A549 (cell line): Measurements from ENCODE around the gene AMACR. TPM values are rescaled to one million over a fixed set of nuclear protein-coding genes. Genes with fewer than 3 reads are reported as not detected.

Experiments
- ATAC-seq, 2 experiments: fragments of 200-7000 bp in 1 of 2; fragments of >200 bp in 1 of 2; cut with Nextera tagmentation in 1 of 2; cut with Tn5 transposase in 1 of 2; 3 replicates each; pipeline versions ENCODE4 v1.8.0 to v1.9.1; 2018 to 2020; ENCODE audit warnings: mild to moderate bottlenecking in 1 of 2, moderate library complexity in 1 of 2
- CTCF ChIA-PET: fragments of 300-600 bp; sonication (Branson Sonifier 250); formaldehyde crosslinking; extraction: SDS; loops from one replicate; lab custom pipeline; 2021; ENCODE audit warnings: antibody characterized with exemption, inconsistent platforms; lab: Yijun Ruan, JAX
- POLR2A ChIA-PET: fragments of 350-600 bp; formaldehyde crosslinking; extraction: SDS; loops from one replicate; lab custom pipeline; 2021; ENCODE audit warnings: antibody characterized with exemption, inconsistent platforms; lab: Yijun Ruan, JAX
- DNase-seq, 2 experiments: peaks; one replicate each; pipeline versions ENCODE4 v3.0.0 to v3.0.0-alpha.2; 2011 to 2016; ENCODE audit warnings: low read depth in 1 of 2, low spot score in 1 of 2
- FAIRE-seq: peaks from 2 replicates; lab custom pipeline; 2011; peaks lifted over from hg19 to GRCh38; lab: Jason Lieb, UNC
- H3K27ac ChIP-seq, 2 experiments: fragments of >200 bp; sonication (Bioruptor Twin); formaldehyde crosslinking; 3 replicates each; pipeline ENCODE4 v1.5.1; 2016 to 2017
- H3K4me1 ChIP-seq: fragments of >200 bp; sonication (Bioruptor Twin); formaldehyde crosslinking; 3 replicates; pipeline ENCODE4 v1.6.1; 2016
- H3K4me2 ChIP-seq: fragments of >200 bp; sonication (Bioruptor Twin); formaldehyde crosslinking; 3 replicates; pipeline ENCODE4 v1.6.1; 2016
- H3K4me3 ChIP-seq: fragments of >200 bp; sonication (Bioruptor Twin); formaldehyde crosslinking; 3 replicates; pipeline ENCODE4 v1.5.1; 2016
- H3K9me3 ChIP-seq: fragments of >200 bp; sonication (Bioruptor Twin); formaldehyde crosslinking; 3 replicates; pipeline ENCODE4 v1.6.1; 2016
- BHLHE40 ChIP-seq: IDR thresholded peaks from 2 replicates; pipeline ENCODE4 v1.6.1; 2012; ENCODE audit warnings: low read depth, low read length, inconsistent platforms
- CBX8 ChIP-seq: fragments of 200-600 bp; sonication (generic); IDR thresholded peaks from 2 replicates; pipeline ENCODE4 v1.6.1; 2016
- CHD2 ChIP-seq: fragments of 150-350 bp; IDR thresholded peaks from 2 replicates; pipeline ENCODE4 v1.6.1; 2014; ENCODE audit warnings: low read length; ENCODE audit not compliant: partially characterized antibody
- CTCF ChIP-seq: fragments of >200 bp; sonication (Bioruptor Twin); formaldehyde crosslinking; IDR thresholded peaks from 3 replicates; pipeline ENCODE4 v1.5.1; 2016
- EHMT2 ChIP-seq: fragments of 200-600 bp; sonication (generic); IDR thresholded peaks from 2 replicates; pipeline ENCODE4 v1.6.1; 2016; ENCODE audit warnings: antibody characterized with exemption, low read depth, mild to moderate bottlenecking, moderate library complexity
- EP300 ChIP-seq, 2 experiments: fragments of >200 bp; sonication (Bioruptor Twin); formaldehyde crosslinking; IDR thresholded peaks; 2 replicates in 1 of 2; 3 replicates in 1 of 2; pipeline ENCODE4 v1.6.1; 2016 to 2017
- HMGXB4 ChIP-seq: fragments of 250-450 bp; sonication (Bioruptor Pico); IDR thresholded peaks from 2 replicates; pipeline ENCODE4 v1.5.0; 2021; ENCODE audit warnings: mild to moderate bottlenecking, moderate library complexity, borderline replicate concordance
- HOXB5 ChIP-seq: fragments of 250-450 bp; sonication (Bioruptor Pico); IDR thresholded peaks from 2 replicates; pipeline ENCODE4 v1.5.0; 2020; ENCODE audit warnings: mild to moderate bottlenecking, moderate library complexity
- JUN ChIP-seq, 2 experiments: fragments of >200 bp; sonication (Bioruptor Twin); formaldehyde crosslinking; IDR thresholded peaks; 2 replicates in 1 of 2; 3 replicates in 1 of 2; pipeline ENCODE4 v1.6.1; 2016 to 2017
- JUNB ChIP-seq: fragments of >200 bp; sonication (Bioruptor Twin); formaldehyde crosslinking; IDR thresholded peaks from 2 replicates; pipeline ENCODE4 v1.6.1; 2016
- KDM5A ChIP-seq: fragments of 200-600 bp; sonication (generic); IDR thresholded peaks from 2 replicates; pipeline ENCODE4 v1.6.1; 2016; ENCODE audit warnings: antibody characterized with exemption, mild to moderate bottlenecking
- NPAS2 ChIP-seq: fragments of 250-450 bp; sonication (Bioruptor Pico); IDR thresholded peaks from 2 replicates; pipeline ENCODE4 v1.8.0; 2022; ENCODE audit warnings: mild to moderate bottlenecking, moderate library complexity, borderline replicate concordance
- NR3C1 ChIP-seq: fragments of >200 bp; sonication (Bioruptor Twin); formaldehyde crosslinking; IDR thresholded peaks from 3 replicates; pipeline ENCODE4 v1.6.1; 2017
- POLR2AphosphoS2 ChIP-seq: conservative IDR thresholded peaks from 2 replicates; pipeline ENCODE4 v1.6.1; 2012; ENCODE audit warnings: low read length, improper control_type of control experiment, inconsistent platforms
- RNF2 ChIP-seq: fragments of 200-600 bp; sonication (generic); IDR thresholded peaks from 2 replicates; pipeline ENCODE4 v1.6.1; 2016; ENCODE audit warnings: low read depth, mild to moderate bottlenecking, antibody characterized with exemption, moderate library complexity, borderline replicate concordance
- SREBF2 ChIP-seq: fragments of 450-650 bp; IDR thresholded peaks from 2 replicates; pipeline ENCODE4 v1.6.1; 2014; ENCODE audit warnings: mild to moderate bottlenecking, moderate library complexity
- TFCP2L1 ChIP-seq: fragments of 250-450 bp; sonication (Bioruptor Pico); IDR thresholded peaks from 2 replicates; pipeline ENCODE4 v1.5.0; 2021; ENCODE audit warnings: mild to moderate bottlenecking
- ZFP36 ChIP-seq: fragments of 450-650 bp; IDR thresholded peaks from 2 replicates; pipeline ENCODE4 v1.6.1; 2014; ENCODE audit warnings: borderline replicate concordance; ENCODE audit not compliant: partially characterized antibody
- ZNF302 ChIP-seq: fragments of 250-450 bp; sonication (Bioruptor Pico); IDR thresholded peaks from 2 replicates; pipeline ENCODE4 v1.9.0; 2021; ENCODE audit warnings: inconsistent platforms, mild to moderate bottlenecking, moderate library complexity
- WGBS: methylation state at CpG from one replicate; pipeline ENCODE4 v1.1.6; 2017; ENCODE audit errors: missing lambda C conversion rate; 5-methylcytosine and 5-hydroxymethylcytosine counted together
- polyA plus RNA-seq, 4 experiments: library from polyadenylated mRNA; depleted of rRNA in 3 of 4; stranded (reverse); fragments of >200 nt; fragmentation: RNase III in 1 of 4; extraction: RNeasy Plus Mini Kit Qiagen cat#74134 plus additional on column Dnase treatment in 1 of 4; gene quantifications; 2 replicates in 3 of 4; 3 replicates in 1 of 4; pipeline ENCODE4 v1.2.3, GENCODE V29; 2011 to 2017
- TF ChIP-seq, protein P1 (sequence below): IDR thresholded peaks from 2 replicates; pipeline ENCODE4 v1.6.1; 2012
- TF ChIP-seq, protein P2 (sequence below): fragments of 150-350 bp; IDR thresholded peaks from 2 replicates; pipeline ENCODE4 v1.6.1; 2014; ENCODE audit warnings: low read depth, mild to moderate bottlenecking, low read length

AMACR gene
- polyA plus RNA-seq, 2 of the 4 experiments (the other 2 are of a cell fraction), result 21.1 to 30.1 TPM

- TF ChIP-seq EHMT2, result no peak
- TF ChIP-seq ZNF302 (CRISPR knock-in tag), result no peak
- TF ChIP-seq HOXB5, result no peak
These were observed 29.9 kb upstream of the AMACR start (continued) for GRCh38 chr5:34037726-34038125.

GRCh38 chr5:34035756-34036155 is 27.9 kb upstream of the AMACR start:
- no peak overlapping the region for H3K4me2 ChIP-seq
- no peak overlapping the region for H3K27ac ChIP-seq
- ChIA-PET CTCF (no interaction called here), POLR2A (no interaction called here)
- 63% methylated on average over 2 of the region's 2 CpGs for WGBS
- TF ChIP-seq POLR2AphosphoS2, result no peak
- no peak for TF ChIP-seq RNF2
- no peak for TF ChIP-seq CTCF
- TF ChIP-seq KDM5A, result no peak
- TF ChIP-seq ZFP36, result no peak
- TF ChIP-seq NR3C1, result no peak
- TF ChIP-seq JUN (IDR thresholded peaks at IDR 0.05), result no peak
- TF ChIP-seq JUNB, result no peak
- TF ChIP-seq, protein P1, sequence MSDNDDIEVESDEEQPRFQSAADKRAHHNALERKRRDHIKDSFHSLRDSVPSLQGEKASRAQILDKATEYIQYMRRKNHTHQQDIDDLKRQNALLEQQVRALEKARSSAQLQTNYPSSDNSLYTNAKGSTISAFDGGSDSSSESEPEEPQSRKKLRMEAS, result no peak
- no peak for TF ChIP-seq NPAS2 (CRISPR knock-in tag)
- no peak for TF ChIP-seq BHLHE40
- TF ChIP-seq EP300 (IDR thresholded peaks at IDR 0.05), result no peak
- TF ChIP-seq CBX8, result no peak
- TF ChIP-seq TFCP2L1 (CRISPR knock-in tag), result no peak
- TF ChIP-seq HMGXB4 (CRISPR knock-in tag), result no peak
- TF ChIP-seq SREBF2, result no peak
- TF ChIP-seq, protein P2, sequence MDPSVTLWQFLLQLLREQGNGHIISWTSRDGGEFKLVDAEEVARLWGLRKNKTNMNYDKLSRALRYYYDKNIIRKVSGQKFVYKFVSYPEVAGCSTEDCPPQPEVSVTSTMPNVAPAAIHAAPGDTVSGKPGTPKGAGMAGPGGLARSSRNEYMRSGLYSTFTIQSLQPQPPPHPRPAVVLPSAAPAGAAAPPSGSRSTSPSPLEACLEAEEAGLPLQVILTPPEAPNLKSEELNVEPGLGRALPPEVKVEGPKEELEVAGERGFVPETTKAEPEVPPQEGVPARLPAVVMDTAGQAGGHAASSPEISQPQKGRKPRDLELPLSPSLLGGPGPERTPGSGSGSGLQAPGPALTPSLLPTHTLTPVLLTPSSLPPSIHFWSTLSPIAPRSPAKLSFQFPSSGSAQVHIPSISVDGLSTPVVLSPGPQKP, result no peak
- TF ChIP-seq CHD2, result no peak
- DNase-seq (no peak), ATAC-seq (no peak), FAIRE-seq (no peak)
- no peak overlapping the region for H3K4me3 ChIP-seq
- 0 out of 3 replicates have a peak, but pooled peaks cover 3% of the 10 kb centered on the region for H3K4me1 ChIP-seq
- no peaks in the 10 kb centered on the region for H3K9me3 ChIP-seq
